Uterus (tissue), 2 donors: ENCODE data around the gene DDX20.

Experiments
- CTCF ChIP-seq, 4 experiments: fragments of 200-600 bp in 2 of 4; fragments of 450-650 bp in 2 of 4; sonication (generic) in 2 of 4; IDR thresholded peaks; one replicate each; pipeline ENCODE4 v1.5.1; 2016 to 2019; ENCODE audit warnings: antibody characterized with exemption in 4 of 4, mild to moderate bottlenecking in 2 of 4, moderate library complexity in 1 of 4
- POLR2A ChIP-seq, 2 donors: fragments of 450-650 bp; IDR thresholded peaks; one replicate each; pipeline ENCODE4 v1.6.1; 2016; ENCODE audit warnings: antibody characterized with exemption in 2 of 2, mild to moderate bottlenecking in 1 of 2, moderate library complexity in 1 of 2

GRCh38 chr1:111770916-111771315 lies 15.2 kb downstream of the DDX20 start:
- TF ChIP-seq CTCF (IDR thresholded peaks at IDR 0.05) (no peak), POLR2A (IDR thresholded peaks at IDR 0.05) (no peak)
